NCI-H2029 (cell line): ENCODE results near the gene ZZZ3.
"Not testable (repeated sequence)": the region's sequence is repeated elsewhere in the genome, so short reads cannot be mapped to it uniquely, and the experiment has no call there.

Experiments used
- DNase-seq: peaks from one replicate; lab custom pipeline; 2025; lab: John Stamatoyannopoulos, UW

The ZZZ3 gene

DNA sequence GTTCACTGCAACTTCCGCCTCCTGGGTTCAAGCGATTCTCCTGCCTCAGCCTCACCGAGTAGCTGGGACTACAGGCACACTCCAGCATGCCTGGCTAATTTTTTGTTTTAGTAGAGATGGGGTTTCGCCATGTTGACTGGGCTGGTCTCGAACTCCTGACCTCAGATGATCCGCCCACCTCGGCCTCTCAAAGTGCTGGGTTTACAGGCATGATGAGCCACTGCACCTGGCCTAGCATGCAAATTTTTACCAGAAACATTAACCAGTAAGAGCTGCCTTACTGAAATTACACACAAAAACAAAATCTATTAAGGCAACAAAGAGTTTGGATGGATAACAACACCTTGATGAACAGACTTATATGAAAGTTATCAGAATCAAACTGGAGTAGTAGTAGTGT is 12.1 kb downstream of the ZZZ3 start:
- DNase-seq = no peak

DNA sequence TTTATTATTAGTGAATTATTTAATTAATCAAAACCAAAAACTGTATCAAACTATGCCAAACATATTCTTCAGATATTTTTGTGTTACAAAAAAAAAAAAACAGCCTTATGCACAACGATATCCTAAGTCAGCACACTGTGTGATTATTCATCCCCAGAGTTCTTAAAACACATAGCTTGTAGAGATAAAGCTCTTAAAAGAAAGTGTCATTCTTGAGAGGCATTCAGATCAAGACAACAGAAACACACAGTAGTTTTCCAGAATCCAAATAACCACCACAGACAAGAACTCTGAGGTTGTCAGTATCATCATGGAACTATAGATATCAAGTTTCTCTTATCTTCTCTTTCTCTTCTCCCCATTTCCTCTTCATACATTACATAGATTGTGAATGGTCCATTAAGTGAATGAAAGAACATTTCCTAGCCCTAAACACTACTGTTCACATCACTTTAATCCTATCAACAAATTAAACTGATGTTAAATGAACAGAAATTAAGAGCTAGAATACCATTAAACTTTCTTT is 13.5 kb downstream of the ZZZ3 start:
- DNase-seq = no peak

GRCh38 chr1:77664939-77665516 is 17.4 kb downstream of the ZZZ3 start:
- no peak for DNase-seq

DNA sequence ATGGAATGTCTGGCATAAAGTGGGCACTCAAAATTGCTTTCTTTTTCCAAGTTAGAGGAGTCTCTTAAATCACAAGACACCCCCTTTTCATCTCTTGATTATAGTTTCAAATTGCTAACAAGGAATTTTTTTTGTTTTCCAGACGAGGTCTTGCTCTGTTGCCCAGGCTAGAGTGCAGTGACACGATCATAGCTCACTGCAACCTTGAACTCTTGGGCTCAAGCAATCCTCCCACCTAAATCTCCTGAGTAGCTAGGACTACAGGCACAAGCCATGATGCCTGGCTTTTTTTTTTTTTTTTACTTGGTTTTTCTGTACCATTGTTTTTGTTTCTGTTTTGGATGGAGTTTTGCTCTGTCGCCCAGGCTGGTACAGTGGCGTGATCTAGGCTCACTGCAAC is 20.8 kb downstream of the ZZZ3 start:
- no peak for DNase-seq

- DNase-seq = no peak
These were observed 22.4 kb downstream of the ZZZ3 start for GRCh38 chr1:77659879-77660593.

DNA sequence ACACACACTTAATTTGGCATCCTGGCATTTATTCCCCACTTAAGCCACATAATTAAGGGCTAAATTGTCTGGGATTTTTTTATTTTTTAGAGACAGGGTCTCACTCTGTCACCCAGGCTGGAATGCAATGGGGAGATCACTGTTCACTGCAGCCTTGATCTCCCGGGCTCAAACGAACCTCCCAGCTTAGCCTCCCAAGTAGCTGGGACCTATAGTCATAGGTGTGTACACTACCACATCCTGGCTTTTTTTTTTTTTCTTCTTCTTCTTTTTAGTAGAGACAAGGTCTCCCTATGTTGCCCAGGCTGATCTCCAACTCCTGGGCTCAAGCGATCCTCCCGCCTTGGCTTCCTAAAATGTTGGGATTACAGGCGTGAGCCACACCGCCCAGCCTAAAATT is 24.2 kb downstream of the ZZZ3 start:
- DNase-seq = no peak

- peak; percentile 90 for DNase-seq
These were observed 27.0 kb downstream of the ZZZ3 start for GRCh38 chr1:77655431-77655974.

- no peak for DNase-seq
These were observed 29.4 kb downstream of the ZZZ3 start for GRCh38 chr1:77652970-77653516.

DNA sequence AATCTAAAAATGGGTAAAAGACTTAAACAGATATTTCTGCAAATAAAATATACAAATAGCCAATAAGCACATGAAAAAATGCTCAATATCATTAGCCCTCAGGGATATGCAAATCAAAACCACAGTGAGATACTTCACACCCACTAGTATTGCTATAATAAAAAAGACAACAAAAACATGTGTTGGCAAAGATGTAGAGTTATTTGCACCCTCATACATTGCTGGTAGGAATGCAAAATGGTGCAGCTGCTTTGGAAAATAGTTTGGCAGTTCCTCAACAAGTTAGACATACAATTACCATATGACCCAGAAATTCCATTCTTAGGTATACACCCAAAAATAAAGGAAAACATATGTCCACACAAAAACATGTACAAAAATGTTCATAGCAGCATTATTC is 30.2 kb downstream of the ZZZ3 start:
- no peak for DNase-seq

GRCh38 chr1:77649127-77649526 is 33.3 kb downstream of the ZZZ3 start:
- no peak for DNase-seq

GRCh38 chr1:77646224-77646623 is 36.2 kb downstream of the ZZZ3 start:
- not testable (repeated sequence) for DNase-seq

DNA sequence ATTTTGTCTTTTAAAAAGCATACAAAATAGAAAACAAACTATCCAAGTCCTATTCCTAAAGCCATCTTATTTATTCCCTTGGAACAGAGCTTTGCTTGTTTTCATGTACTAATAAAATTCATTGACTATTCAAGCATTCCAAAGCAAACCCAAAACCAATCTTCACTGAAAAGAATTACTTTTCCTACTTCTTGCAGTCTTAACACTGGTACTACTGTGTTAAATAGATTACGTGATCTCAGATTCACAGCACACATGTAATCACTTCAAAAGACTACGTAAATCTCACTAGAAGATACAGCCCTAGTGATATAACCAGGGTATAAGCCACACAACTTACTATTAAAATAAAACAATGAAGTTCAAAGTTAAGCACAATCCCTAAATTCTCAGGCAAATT is 39.0 kb downstream of the ZZZ3 start:
- no peak for DNase-seq

- DNase-seq = no peak
These were observed 39.5 kb downstream of the ZZZ3 start for GRCh38 chr1:77642941-77643340.

GRCh38 chr1:77642196-77642595 is 40.3 kb downstream of the ZZZ3 start:
- DNase-seq = no peak

DNA sequence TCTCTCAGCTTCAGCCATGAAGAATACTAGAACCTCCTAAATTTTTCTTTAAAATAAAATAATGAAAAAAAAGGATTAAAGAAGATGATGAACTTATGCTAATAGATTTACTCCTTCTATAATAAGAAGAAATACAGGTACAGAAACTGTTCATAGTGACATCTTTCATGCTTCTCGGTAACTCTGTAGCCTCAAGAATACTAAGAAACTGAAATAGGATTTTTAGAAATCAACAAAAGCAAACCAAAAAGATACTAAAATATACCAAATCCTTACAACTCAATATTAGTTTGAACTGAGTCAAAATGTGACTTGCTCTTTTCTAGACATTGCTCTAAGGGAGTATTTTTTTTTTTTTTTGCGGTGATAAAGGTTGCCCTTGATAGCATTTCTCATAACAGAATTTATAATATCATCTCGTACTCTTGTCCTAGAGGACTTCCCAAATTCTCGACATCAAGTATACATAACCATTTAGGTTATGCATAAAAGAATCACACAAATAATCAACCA is 42.8 kb downstream of the ZZZ3 start:
- no peak for DNase-seq

DNA sequence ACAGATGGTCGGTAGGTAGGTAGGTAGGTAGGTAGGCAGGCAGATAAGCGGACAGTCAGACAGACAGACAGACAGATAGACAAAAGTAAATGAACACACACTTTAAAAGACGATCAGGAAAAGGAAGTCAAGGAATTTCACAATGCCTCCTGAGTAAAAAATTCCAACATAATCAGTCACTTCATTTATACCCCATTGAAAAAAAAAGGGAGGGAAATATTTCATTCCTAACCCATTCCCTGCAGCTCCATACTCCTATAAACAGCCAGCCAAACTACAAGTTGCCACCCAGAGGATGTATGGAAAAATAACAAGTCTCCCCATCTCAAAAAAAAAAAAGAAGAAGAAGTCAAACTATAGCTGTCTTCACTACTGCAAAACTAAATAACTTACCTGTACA is 43.4 kb downstream of the ZZZ3 start:
- DNase-seq = no peak

DNA sequence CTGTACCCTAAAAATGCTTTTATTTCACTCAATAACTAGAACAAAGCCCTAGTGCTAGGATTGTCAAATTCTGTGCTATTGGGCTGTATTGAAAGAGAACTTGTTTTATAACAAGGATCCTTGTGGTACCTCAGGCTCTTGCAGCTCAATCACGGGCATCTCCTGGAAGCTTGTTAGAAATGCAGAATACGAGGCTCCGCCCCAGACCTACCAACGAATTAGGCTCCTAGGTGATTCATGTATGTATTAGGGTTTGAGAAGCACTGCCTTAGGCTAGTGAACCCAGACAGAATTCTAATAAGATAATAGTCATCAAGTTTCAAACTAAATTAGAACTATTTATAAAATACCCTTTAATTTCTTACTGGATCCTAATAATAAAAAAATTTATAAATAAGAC is 45.6 kb downstream of the ZZZ3 start:
- no peak for DNase-seq
